HG03575 (cell line): ENCODE measurements around the gene ARHGAP15.

Source experiments
- ATAC-seq: cut with Tn5 transposase; IDR thresholded peaks from one replicate; pipeline ENCODE4 v1.9.1; 2021; ENCODE audit not compliant: unreplicated experiment, insufficient number of reproducible peaks, low FRiP score; ENCODE audit errors: extremely low read depth

ARHGAP15 gene

DNA sequence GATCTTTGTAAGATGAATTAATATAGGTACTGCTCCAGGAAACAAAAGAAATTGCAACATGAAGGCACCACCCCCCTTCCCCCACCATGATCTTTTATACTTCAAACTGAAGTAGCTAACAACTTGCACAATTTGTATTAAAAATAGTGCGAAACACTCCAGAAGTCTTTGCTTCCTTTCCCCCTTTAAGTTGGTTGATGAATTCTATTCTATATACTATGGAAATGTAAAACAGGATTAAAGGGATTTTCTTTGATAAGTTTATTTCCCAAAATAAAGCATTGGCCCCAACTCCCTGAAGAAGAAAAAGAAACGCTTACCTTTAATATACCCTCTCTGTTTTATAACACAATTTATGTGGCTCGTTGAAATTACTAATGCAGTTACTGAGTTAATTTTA is 227.1 kb downstream of the ARHGAP15 start:
- ATAC-seq: no peak

DNA sequence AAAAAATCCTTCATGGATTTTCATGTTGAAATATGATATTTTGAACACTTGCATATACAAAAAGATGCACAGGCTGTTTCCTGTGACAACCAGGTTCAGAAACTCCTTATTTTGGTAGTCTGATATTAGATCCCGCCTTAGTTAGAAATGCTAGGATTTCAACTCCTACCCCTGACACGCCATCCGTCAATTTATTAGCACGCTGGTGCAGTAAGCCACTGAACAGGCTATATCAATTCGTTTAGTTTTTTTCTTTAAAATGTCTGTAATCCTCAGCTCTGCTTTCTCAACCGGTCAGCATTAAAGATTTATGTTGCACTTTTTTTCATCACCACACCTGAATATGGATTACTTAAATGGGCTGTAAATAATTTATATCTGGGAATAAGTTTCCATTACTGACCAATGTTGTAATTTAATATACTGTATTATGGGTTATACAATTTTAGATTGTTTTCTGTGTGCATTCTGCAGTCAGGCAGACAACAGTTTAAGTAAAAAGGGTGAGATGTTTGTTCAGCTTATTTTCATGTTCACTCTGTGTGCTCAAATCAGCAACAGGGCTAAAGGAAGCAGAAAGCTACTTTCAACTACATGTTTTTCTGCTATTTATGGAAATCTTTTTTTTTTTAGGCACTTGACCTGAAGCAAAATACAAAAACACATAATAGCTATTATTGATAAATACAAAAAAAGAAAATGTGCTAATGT is 227.7 kb downstream of the ARHGAP15 start:
- no peak for ATAC-seq

DNA sequence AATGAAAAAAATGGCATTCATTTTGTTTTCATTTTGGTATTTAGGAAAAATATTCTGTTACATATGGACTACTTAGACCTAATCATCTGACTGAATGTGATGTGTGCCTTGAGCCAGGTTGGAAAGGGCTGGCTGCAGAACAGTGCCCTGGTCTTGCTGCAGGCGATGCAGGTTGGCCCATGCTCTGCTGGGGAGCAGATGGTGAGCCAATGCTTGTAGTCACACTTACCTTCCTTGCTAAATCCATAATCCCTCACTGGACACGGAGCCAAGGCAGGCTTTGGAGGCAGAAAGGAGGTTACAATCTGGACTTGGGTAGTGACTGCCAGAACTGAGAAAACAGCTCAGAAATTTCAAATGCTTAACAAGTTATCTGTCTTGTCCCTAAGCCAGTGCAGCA is 228.7 kb downstream of the ARHGAP15 start:
- ATAC-seq: no peak

DNA sequence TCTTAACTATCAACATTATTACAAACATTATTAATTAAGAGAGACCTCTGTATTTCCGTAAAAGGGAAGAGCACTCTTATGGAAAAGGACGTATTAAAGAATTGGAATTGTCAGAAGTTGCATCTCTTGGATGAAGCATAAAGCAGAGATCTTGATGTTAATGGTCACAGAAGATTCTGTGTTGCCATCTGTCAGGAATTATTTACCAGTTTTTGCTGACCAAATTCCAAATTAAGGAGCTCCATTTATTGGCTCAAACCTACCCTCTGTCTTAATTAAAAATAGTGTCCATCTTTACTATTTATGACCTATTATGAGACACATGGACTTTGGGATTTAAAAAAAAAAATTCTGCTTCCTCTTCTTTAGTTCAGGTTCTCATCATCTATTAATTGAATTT is 232.1 kb downstream of the ARHGAP15 start:
- ATAC-seq: no peak

DNA sequence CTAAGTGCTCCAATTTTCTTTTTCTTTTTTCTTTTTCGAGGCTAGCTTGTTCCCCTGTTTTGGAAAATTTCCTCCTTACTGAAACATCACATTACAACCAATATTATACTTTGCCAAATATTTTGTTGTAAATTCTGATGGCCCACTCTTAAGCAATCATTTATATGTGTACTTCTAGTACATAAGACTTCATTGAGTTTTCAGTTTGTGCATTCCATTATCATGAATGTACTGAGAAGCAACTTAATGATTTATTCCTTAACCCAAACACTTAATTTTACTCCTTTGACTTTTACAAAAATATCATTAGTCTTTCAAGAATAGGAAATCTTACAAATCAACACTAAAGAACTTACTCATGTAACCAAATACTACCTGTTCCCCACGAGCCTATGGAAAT is 242.4 kb downstream of the ARHGAP15 start:
- ATAC-seq: no peak

DNA sequence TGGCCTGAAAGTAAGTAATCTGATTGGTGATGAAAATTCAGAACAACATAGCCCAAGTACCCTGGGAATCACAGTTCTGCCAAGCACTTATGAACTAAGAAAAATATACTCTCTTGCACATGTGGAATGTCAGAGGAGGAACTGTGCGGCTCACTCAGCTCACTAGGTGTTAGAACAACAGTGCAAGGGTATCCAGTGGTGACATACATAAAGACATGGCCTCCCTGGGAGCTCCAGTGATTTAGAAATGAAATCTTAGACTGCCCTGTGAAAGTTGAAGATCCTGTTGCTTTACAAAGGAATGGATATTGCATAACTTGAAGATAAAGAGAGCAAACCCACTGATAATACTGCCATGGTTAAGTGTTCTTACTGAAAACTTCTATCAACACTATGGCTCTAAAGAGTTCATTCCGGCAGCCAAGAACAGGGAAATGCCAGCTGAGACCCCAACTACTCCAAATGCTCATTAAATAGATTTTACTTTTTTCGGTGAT is 246.2 kb downstream of the ARHGAP15 start:
- no peak for ATAC-seq

DNA sequence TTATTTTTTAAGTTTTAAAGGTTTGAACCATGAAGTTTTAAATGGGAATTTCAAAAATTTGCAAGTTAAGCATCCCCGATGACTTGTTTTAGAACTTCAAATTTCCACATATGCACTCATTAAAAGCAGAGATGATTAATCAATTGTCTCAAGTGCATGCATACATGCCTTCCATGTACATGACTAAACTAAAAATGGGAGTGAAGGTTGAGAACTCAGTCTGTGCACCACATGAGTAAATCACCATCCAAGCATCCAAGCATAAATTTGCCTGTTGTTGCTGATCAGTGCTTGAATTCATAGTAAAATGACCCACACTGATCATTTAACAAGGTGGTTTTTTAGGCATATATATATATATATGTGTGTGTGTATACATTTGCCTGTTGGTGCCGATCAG is 249.8 kb downstream of the ARHGAP15 start:
- no peak for ATAC-seq

DNA sequence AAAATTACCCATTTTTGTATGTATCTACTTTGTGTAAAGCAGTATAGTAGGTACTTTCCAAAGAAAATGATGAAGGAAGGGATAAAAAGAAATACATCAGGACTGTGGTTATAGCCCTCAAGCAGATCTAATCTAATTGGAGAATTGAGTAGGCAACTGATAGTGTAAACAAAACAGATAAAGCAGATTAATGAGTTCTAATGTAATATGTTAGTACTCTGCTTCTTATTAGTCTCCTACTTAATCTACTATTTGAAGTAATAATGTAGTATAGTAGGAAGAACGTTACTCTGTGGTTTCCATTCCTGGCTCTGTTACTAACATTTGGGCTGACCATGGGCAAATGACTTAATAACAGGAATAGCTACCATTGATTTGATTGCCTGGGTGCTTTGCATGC is 250.7 kb downstream of the ARHGAP15 start:
- ATAC-seq: no peak

DNA sequence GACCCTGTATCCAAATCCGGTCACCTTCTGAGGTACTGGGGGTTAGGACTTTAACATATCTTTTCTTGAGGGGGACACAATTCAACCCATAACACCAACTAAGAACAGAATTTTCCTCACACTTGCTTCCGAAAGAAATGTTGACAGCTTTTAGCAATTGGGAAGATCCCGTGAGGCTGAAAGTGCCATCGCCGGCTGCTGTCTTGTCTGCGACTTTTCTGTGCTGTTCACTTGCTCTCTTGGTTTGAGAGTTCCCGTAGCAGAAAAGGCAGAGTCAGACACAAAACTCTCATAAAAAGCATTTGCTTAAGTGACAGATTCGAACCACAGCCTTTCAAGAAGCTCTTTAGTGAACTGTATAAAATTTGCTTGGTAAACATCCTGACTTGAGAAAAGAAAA is 253.4 kb downstream of the ARHGAP15 start:
- ATAC-seq: no peak

DNA sequence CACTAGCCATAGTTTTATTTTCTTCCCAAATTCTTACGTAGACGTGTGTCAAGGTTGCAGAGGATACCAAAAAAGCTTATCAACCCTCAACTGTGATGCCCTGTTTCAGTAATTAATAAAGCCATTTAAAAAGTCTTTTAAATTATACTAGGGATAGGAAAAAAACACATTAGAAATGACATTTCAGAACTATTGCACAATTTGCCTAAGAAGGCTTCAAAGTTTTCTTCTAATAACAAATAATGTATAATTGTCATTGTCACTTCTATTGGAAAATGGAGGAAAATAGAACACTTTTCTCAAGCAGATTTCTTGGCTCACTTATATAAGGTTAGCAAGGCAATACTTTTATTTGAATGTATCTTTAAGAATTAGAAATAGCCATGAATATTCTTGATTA is 253.8 kb downstream of the ARHGAP15 start:
- ATAC-seq: no peak

DNA sequence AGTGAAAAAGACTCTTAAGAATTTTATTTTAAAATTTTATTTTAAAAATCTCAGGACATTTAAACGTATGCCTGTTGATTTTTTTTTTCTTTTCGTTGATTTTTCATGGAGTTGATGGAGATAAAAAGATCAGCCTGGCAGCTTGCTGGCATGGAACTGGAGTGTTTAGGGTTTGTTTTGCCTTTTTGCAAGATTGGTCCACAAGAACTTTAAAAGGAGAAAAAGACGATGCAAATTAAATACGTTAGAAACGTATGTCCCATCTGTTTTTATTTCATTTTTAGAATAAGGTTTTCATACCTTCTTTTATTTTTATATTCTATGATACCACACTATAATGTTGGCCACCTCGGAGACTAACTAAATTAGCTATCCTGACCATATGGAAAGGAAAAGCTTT is 254.9 kb downstream of the ARHGAP15 start:
- no peak for ATAC-seq

DNA sequence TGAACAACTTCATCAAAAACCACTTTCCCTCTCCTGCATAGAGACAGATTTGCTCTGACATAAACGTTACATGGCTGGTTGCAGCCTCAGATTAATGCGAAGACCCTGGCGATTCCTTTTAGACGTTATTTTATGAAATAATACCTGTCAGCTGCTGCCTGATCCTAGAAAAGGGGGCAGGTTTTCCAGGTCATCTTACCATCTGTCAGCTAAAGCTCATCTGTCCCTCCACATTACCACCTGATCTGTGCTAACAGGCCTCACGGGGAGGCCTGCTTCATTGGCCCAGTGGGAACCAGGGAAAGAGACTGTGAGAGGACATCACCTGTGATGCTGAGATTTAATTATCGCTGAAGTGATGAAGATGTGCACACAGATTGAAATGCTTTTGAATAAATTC is 261.0 kb downstream of the ARHGAP15 start:
- ATAC-seq: no peak

DNA sequence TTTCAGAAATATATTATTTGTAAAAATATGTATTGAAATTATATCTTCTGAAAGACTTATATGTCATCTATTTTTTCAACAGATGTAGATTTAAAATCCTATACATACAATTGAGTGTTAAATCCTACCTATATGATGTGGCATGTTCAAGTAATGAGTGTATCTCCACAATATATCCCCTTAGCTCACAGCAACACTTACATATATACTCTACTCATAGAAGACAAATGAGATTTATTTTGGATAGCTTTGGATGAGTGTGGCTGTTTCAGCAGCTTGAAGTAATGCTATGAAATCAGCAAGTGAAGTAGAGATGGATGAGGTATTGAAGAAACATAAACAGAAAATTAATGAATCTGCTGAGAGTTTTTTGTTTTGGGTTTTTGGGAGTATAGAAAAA is 263.1 kb downstream of the ARHGAP15 start:
- ATAC-seq: no peak

DNA sequence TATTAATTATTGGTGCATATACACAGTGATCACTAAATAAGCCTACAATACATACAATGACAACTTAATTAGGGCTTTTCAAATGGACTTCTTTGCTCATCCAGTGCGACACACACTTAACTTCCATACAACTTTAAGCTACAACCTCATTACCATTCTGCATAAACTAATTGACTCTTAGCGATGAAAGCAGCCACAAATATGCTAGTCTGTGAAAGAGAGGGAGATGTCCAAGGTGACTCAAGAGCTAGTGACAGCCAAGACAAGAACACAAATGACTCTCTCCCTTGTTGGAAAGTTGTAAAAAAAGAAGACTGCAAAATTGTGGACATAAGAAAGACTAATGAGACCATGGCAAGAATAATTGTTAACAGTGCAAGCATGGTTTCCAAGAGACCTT is 264.8 kb downstream of the ARHGAP15 start:
- ATAC-seq: no peak

DNA sequence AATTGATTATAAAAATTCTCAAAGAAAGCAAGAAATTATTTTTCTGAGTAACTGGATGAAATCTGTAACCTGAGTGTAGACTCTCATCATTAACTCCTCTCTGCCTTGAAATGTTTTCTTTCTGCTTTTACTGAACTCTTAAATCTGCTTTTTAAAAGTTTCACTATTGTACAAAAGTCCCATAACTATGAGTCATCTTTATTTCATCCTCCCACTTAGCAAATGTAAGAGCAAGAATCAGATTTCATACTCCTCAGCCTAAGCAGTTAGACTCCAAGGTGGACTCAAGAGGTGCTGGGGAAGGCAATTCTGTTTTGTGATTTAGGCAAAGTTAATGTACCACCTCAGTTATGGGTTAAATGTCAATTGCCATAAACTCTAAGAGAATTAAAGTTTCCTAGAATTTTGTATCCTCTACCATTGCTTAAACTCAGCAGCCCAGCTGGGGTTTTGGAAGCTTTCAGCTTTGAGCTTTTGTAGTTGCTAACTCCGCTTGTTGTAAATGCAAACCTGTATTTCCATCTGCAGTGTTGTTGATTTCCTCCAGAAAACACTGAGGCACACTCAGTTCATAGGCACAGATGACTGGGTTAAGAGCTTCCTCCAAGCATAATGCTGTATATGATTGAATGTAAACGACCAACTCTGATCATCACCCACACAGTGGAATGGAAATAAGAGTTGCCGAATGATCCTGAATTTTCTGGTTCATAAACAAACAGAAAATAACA is 268.8 kb downstream of the ARHGAP15 start:
- ATAC-seq: peak; percentile 74

DNA sequence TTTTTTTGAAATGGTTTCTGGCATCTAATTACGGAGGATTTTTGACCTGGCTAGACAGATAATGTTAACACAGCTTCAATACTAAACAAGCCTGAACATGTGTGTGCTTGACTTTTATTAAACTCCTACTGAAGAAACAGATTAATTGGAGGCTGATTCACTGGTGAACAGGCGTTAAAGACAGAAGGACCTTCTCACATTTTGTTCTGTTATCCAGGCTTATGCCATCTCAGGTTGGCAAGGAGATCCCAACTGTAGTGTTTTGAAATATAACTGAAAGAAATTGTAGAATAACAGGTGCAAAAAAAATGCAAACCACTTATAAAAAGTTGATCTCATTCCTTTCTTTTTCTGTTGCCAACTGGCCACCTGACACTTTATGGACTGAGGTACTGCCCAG is 269.6 kb downstream of the ARHGAP15 start:
- no peak for ATAC-seq

DNA sequence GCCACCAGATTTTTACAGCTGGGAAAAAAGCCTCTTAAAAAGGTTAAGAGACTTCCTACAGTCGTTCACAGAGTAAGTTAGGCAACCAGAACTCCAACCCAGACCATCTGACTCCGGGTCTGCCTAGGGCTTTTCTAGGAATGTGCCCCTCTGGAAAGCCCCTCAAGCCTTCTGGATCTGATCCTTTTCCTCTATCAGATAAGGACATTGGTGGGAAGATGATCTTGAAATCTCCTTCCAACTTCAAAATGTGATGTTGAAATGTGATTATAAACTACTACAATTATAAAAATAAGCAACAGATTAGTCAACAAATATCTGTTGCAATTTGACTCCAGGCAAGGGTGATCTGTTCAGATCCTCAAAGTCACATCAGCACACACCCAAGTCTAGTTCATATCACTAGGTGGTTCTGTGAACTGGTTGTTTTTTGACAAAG is 270.4 kb downstream of the ARHGAP15 start:
- no peak for ATAC-seq

DNA sequence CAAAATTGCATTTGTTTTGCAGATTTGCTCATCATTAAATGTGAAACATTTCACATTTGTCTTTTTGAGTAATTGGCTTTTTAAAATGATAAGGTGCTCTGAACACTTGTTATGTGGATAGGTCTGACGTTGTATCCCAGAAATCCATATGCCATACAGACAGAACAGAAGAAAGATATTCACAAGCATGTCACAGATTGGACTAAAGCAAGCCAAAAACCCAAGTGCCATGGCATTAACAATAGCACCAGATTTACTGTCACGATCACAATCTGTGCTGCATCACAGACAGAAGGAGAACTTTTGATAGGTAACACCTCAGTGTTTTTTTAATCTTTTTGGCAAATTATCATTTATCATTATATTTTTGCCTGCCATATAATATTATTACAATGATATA is 272.6 kb downstream of the ARHGAP15 start:
- no peak for ATAC-seq

DNA sequence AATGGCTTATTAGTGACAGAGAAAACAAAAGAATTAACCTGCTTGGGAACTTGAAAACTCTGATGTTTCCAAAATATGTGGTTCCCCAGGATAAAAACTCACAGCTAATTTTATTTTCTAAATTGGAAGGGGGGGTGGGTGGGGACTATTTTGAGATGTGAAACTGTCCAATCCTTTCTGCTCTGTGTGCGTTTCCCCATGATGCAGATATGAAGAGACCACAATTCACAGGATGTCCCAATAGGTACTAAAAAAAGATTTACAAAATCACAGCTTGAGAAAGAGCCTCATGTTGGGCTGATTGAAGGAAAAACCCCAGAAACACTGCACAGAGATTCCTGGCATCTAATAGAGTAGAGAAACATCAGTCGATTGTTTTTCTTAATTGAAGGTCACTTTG is 273.2 kb downstream of the ARHGAP15 start:
- no peak for ATAC-seq

DNA sequence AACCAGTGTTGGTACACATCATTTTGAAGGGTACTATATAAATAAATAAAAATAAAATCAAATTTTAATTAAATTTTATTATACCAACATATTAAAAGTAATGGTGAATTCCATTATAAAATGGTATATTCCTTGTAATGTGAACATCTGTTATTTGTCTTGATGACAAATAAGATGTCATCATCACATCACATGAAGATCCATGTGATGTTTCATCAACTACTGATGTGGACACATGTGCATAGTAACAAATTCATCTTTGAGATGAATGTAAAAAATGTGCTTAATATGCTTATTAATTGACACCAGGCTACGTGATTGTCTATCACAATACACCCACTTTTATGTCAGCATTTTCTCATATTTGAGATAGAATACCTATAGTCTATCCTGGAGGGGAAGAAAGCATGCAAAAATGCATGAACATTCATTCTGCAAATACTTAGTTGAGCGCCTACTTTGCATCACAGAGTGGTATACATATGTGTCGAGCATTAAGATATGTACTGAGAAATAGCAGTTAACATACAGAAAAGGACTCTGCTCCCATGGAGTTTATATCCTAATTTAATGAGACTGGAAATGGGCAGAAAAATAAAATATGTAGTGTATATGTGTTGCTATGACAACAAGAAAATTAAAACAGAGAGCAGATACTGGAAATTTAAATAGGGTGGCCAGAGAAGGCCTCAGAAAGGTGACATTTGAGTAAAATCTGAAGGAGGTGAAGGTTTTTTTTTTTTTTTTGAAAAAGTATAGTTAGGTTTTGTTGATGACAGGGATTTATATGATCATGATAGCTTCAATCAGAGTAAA is 281.1 kb downstream of the ARHGAP15 start:
- ATAC-seq: no peak
